Nephron progenitor cell (in vitro differentiated cells): ENCODE data around the gene BBC3.

Source experiments
- DNase-seq: peaks from one replicate; pipeline ENCODE4 v3.0.0; 2021
- H3K27ac Mint-ChIP-seq: 2 replicates; pipeline ENCODE4 v1.8.0; 2021; ENCODE audit warnings: mild to moderate bottlenecking, moderate library complexity, mixed read lengths
- H3K27me3 Mint-ChIP-seq: 2 replicates; pipeline ENCODE4 v1.8.0; 2021; ENCODE audit warnings: mild to moderate bottlenecking, low read depth, mixed read lengths; ENCODE audit not compliant: poor library complexity
- H3K36me3 Mint-ChIP-seq: 2 replicates; pipeline ENCODE4 v1.8.0; 2021; ENCODE audit warnings: low read depth, mixed read lengths
- H3K4me1 Mint-ChIP-seq: 2 replicates; pipeline ENCODE4 v1.8.0; 2021; ENCODE audit warnings: mixed read lengths
- H3K4me3 Mint-ChIP-seq: 2 replicates; pipeline ENCODE4 v1.8.0; 2021; ENCODE audit warnings: mild to moderate bottlenecking, moderate library complexity, mixed read lengths
- H3K9me3 Mint-ChIP-seq: 2 replicates; pipeline ENCODE4 v1.8.0; 2021; ENCODE audit warnings: mild to moderate bottlenecking, moderate library complexity, mixed read lengths
- CTCF ChIP-seq: fragments of 200-600 bp; sonication (generic); IDR thresholded peaks from 2 replicates; pipeline ENCODE4 v1.5.0; 2021; ENCODE audit warnings: antibody characterized with exemption

BBC3 gene

GRCh38 chr19:47183601-47184000 is 47.4 kb downstream of the BBC3 start:
- Mint-ChIP-seq H3K9me3 (no peaks in the 10 kb centered on the region), H3K27me3 (peaks cover 4% of the 10 kb centered on the region), H3K36me3 (peaks cover 50% of the 10 kb centered on the region), H3K4me1 (peaks cover 43% of the 10 kb centered on the region), H3K4me3 (no peak overlapping the region), H3K27ac (peak overlapping the region; percentile 77)
- DNase-seq, result no peak
- TF ChIP-seq CTCF, result no peak

- Mint-ChIP-seq H3K4me1 (peaks cover 19% of the 10 kb centered on the region), H3K27me3 (no peaks in the 10 kb centered on the region), H3K27ac (peak overlapping the region; percentile 19), H3K4me3 (no peak overlapping the region), H3K9me3 (no peaks in the 10 kb centered on the region), H3K36me3 (peaks cover 61% of the 10 kb centered on the region)
- DNase-seq, result no peak
- TF ChIP-seq CTCF, result no peak
These were observed 51.2 kb downstream of the BBC3 start for GRCh38 chr19:47179653-47180310.

- H3K27ac Mint-ChIP-seq, result peak overlapping the region; percentile 77
- no peaks in the 10 kb centered on the region for H3K9me3 Mint-ChIP-seq
- DNase-seq, result no peak
- H3K36me3 Mint-ChIP-seq, result peaks cover 58% of the 10 kb centered on the region
- H3K4me1 Mint-ChIP-seq, result no peaks in the 10 kb centered on the region
- H3K4me3 Mint-ChIP-seq, result no peak overlapping the region
- no peak for TF ChIP-seq CTCF
- H3K27me3 Mint-ChIP-seq, result no peaks in the 10 kb centered on the region
These were observed 54.3 kb downstream of the BBC3 start for GRCh38 chr19:47176627-47177090.

GRCh38 chr19:47176071-47176626 is 54.9 kb downstream of the BBC3 start:
- H3K27ac Mint-ChIP-seq, result no peak overlapping the region
- H3K4me3 Mint-ChIP-seq, result no peak overlapping the region
- H3K27me3 Mint-ChIP-seq, result no peaks in the 10 kb centered on the region
- no peak for DNase-seq
- no peak for TF ChIP-seq CTCF
- no peaks in the 10 kb centered on the region for H3K4me1 Mint-ChIP-seq
- H3K36me3 Mint-ChIP-seq, result peaks cover 58% of the 10 kb centered on the region
- H3K9me3 Mint-ChIP-seq, result no peaks in the 10 kb centered on the region

GRCh38 chr19:47172666-47173455 is 58.1 kb downstream of the BBC3 start:
- no peak for TF ChIP-seq CTCF
- Mint-ChIP-seq H3K4me1 (no peaks in the 10 kb centered on the region), H3K27me3 (no peaks in the 10 kb centered on the region), H3K27ac (peak overlapping the region; percentile 77), H3K4me3 (no peak overlapping the region), H3K9me3 (no peaks in the 10 kb centered on the region), H3K36me3 (peaks cover 65% of the 10 kb centered on the region)
- no peak for DNase-seq
